22Rv1 (cell line): ENCODE results near the gene CMIP.

ENCODE experiments used
- ZFX ChIP-seq: fragments of 450-650 bp; IDR thresholded peaks from 2 replicates; pipeline ENCODE4 v1.6.1; 2017; ENCODE audit warnings: antibody characterized with exemption, borderline replicate concordance
- TF ChIP-seq, protein P1 (sequence below): fragments of 450-650 bp; IDR thresholded peaks from 2 replicates; pipeline ENCODE4 v1.5.1; 2017; ENCODE audit warnings: mild to moderate bottlenecking

DNA sequence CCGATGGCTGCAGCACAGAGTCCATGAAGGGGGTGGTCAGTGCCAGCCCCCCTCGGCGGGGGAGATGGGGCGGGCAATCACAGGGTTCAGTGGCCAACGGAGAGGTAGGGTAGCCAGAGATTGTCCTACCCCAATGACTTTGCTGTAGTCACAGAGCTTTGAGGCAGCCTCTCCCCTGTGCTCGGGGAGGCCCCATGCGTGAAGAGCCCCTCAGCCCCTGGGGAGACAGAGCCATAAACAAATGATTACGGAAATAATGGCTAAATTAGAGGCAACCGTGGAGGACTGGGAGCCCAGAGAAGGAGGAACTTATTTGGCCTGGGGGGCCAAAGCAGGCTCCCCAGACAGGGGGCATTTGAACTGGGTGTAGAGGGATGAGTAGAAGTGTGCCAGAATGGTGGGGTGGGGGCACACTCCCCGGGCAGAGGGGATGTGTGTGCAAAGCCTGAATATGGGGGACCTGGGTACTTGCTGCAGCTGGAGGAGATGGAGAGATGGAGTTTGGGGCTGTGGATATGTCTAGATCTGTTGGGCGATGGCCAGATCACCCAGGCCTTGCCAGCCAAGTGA is 164.8 kb downstream of the CMIP start:
- TF ChIP-seq, protein P1, sequence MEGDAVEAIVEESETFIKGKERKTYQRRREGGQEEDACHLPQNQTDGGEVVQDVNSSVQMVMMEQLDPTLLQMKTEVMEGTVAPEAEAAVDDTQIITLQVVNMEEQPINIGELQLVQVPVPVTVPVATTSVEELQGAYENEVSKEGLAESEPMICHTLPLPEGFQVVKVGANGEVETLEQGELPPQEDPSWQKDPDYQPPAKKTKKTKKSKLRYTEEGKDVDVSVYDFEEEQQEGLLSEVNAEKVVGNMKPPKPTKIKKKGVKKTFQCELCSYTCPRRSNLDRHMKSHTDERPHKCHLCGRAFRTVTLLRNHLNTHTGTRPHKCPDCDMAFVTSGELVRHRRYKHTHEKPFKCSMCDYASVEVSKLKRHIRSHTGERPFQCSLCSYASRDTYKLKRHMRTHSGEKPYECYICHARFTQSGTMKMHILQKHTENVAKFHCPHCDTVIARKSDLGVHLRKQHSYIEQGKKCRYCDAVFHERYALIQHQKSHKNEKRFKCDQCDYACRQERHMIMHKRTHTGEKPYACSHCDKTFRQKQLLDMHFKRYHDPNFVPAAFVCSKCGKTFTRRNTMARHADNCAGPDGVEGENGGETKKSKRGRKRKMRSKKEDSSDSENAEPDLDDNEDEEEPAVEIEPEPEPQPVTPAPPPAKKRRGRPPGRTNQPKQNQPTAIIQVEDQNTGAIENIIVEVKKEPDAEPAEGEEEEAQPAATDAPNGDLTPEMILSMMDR: no peak
- no peak for TF ChIP-seq ZFX
